ENCODE results near the gene HDDC2.

DNA sequence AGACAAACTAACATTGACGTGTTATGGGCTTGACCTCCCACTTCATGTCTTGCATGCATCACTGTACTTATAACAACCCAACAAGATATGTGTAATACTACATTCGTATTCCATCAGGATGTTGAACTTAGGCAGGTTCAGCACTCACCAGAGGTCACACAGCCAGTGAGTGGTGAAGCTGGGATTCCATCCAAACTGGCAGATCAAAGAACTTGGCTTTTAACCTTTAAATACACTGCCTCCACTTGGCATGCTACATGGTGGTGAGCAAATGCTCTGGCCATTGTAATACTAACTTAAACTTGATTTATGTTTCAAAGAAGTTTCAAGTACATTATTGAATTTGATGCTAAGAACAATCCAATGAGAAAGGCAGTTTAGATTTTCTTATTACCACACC, 10.7 kb upstream of the HDDC2 start:
- TF ChIP-seq CTCF (IDR thresholded peaks at IDR 0.05; ENCODE audit: poor library complexity, severe bottlenecking) (no peak), EZH2 (IDR thresholded peaks at IDR 0.05; ENCODE audit: borderline replicate concordance, insufficient read depth, low read length, poor library complexity, severe bottlenecking) (no peak), SMC3 (conservative IDR thresholded peaks at IDR 0.05; ENCODE audit: poor library complexity) (no peak)
